ENCODE measurements around the gene MYRFL. TPM values are rescaled to one million over a fixed set of nuclear protein-coding genes. Genes with fewer than 3 reads are reported as not detected.

MYRFL gene
- polyA plus RNA-seq, 1 donor = 0.25 TPM

- no peak for DNase-seq (ENCODE audit: low read depth)
These were observed 72.7 kb downstream of the MYRFL start for GRCh38 chr12:69897744-69898143.

- no peak for DNase-seq (ENCODE audit: low read depth)
These were observed 73.2 kb downstream of the MYRFL start for GRCh38 chr12:69898236-69898635.

GRCh38 chr12:69900720-69901131, 75.7 kb downstream of the MYRFL start:
- DNase-seq (ENCODE audit: low read depth) = no peak

- no peak for DNase-seq (ENCODE audit: low read depth)
These were observed 76.3 kb downstream of the MYRFL start for GRCh38 chr12:69901221-69901905.

- DNase-seq (ENCODE audit: low read depth) = no peak
These were observed 78.5 kb downstream of the MYRFL start for GRCh38 chr12:69903548-69903947.

- DNase-seq (ENCODE audit: low read depth) = no peak
These were observed 79.8 kb downstream of the MYRFL start for GRCh38 chr12:69904777-69905176.

GRCh38 chr12:69905801-69906200, 80.8 kb downstream of the MYRFL start:
- DNase-seq (ENCODE audit: low read depth) = no peak

- DNase-seq (ENCODE audit: low read depth) = no peak
These were observed 81.6 kb downstream of the MYRFL start for GRCh38 chr12:69906411-69907216.

- DNase-seq (ENCODE audit: low read depth) = no peak
These were observed 83.2 kb downstream of the MYRFL start for GRCh38 chr12:69908203-69908602.

- DNase-seq (ENCODE audit: low read depth) = no peak
These were observed 85.7 kb downstream of the MYRFL start for GRCh38 chr12:69910694-69911093.

- DNase-seq (ENCODE audit: low read depth) = no peak
These were observed 88.5 kb downstream of the MYRFL start for GRCh38 chr12:69913526-69913925.

- DNase-seq (ENCODE audit: low read depth) = no peak
These were observed 90.9 kb downstream of the MYRFL start for GRCh38 chr12:69915964-69916363.

- no peak for DNase-seq (ENCODE audit: low read depth)
These were observed 91.7 kb downstream of the MYRFL start for GRCh38 chr12:69916544-69917235.

GRCh38 chr12:69918287-69918686, 93.3 kb downstream of the MYRFL start:
- no peak for DNase-seq (ENCODE audit: low read depth)

GRCh38 chr12:69919495-69919894, 94.5 kb downstream of the MYRFL start:
- DNase-seq (ENCODE audit: low read depth) = no peak

GRCh38 chr12:69921831-69922230, 96.8 kb downstream of the MYRFL start:
- no peak for DNase-seq (ENCODE audit: low read depth)

- DNase-seq (ENCODE audit: low read depth) = no peak
These were observed 98.0 kb downstream of the MYRFL start for GRCh38 chr12:69922999-69923398.

- DNase-seq (ENCODE audit: low read depth) = no peak
These were observed 100.3 kb downstream of the MYRFL start for GRCh38 chr12:69925291-69925690.

- no peak for DNase-seq (ENCODE audit: low read depth)
These were observed 102.1 kb downstream of the MYRFL start for GRCh38 chr12:69927164-69927563.

GRCh38 chr12:69929125-69929524, 104.1 kb downstream of the MYRFL start:
- DNase-seq (ENCODE audit: low read depth) = no peak

GRCh38 chr12:69929531-69929930, 104.5 kb downstream of the MYRFL start:
- DNase-seq (ENCODE audit: low read depth) = no peak

- no peak for DNase-seq (ENCODE audit: low read depth)
These were observed 106.5 kb downstream of the MYRFL start for GRCh38 chr12:69931569-69931968.

GRCh38 chr12:69932154-69932553, 107.1 kb downstream of the MYRFL start:
- no peak for DNase-seq (ENCODE audit: low read depth)
